GM18951 (cell line): ENCODE measurements around the gene CFAP68.

Source experiments
- POLR2A ChIP-seq: IDR thresholded peaks from 4 replicates; pipeline ENCODE4 v1.6.1; 2011; ENCODE audit warnings: mild to moderate bottlenecking; ENCODE audit not compliant: insufficient read length, insufficient read depth; ENCODE audit errors: extremely low read depth
- in situ Hi-C: fragments of 300-500 bp; cut with MboI; formaldehyde crosslinking; loops from one replicate; pipeline ENCODE4 v1.12.0; 2022; ENCODE audit warnings: low sequenced_read_pairs, mixed read lengths, inconsistent platforms; ENCODE audit not compliant: unreplicated experiment

Gene CFAP68

GRCh38 chr11:111878849-111879636 lies at the start of gene CFAP68, which contains the start of gene FDXACB1:
CFAP68 (plus strand) TSS chr11:111879541; CDS start chr11:111879561, 20 bp downstream.
FDXACB1 (minus strand) TSS chr11:111879165; CDS start chr11:111879132, 33 bp downstream.
- in situ Hi-C loops: no loop called here
- TF ChIP-seq POLR2A: peak; percentile 71

- in situ Hi-C loops: loop anchor here (10.0 kb wide), 1 partner anchor 49 kb away; no protein-coding TSS in a partner anchor
Measured at GRCh38 chr11:111833524-111833923, 45.8 kb upstream of the CFAP68 start.

GRCh38 chr11:111834432-111835163 lies 44.7 kb upstream of the CFAP68 start:
- TF ChIP-seq POLR2A: no peak
- in situ Hi-C loops: loop anchor here (10.0 kb wide), 1 partner anchor 50 kb away; no protein-coding TSS in a partner anchor

More at GRCh38 chr11:111833524-111833923, 45.8 kb upstream of the CFAP68 start:
- TF ChIP-seq POLR2A: no peak

GRCh38 chr11:111835665-111836064 lies 43.7 kb upstream of the CFAP68 start:
- no peak for TF ChIP-seq POLR2A
- in situ Hi-C loops: loop anchor here (10.0 kb wide), 1 partner anchor 51 kb away; no protein-coding TSS in a partner anchor

GRCh38 chr11:111836162-111836561 lies 43.2 kb upstream of the CFAP68 start:
- TF ChIP-seq POLR2A: no peak
- in situ Hi-C loops: loop anchor here (10.0 kb wide), 1 partner anchor 51 kb away; no protein-coding TSS in a partner anchor

GRCh38 chr11:111836721-111837120 lies 42.6 kb upstream of the CFAP68 start:
- TF ChIP-seq POLR2A: no peak
- in situ Hi-C loops: loop anchor here (10.0 kb wide), 1 partner anchor 52 kb away; no protein-coding TSS in a partner anchor

- in situ Hi-C loops: loop anchor here (10.0 kb wide), 1 partner anchor 53 kb away; no protein-coding TSS in a partner anchor
- TF ChIP-seq POLR2A: no peak
Measured at GRCh38 chr11:111837366-111837891, 41.9 kb upstream of the CFAP68 start.

GRCh38 chr11:111838054-111838453 lies 41.3 kb upstream of the CFAP68 start:
- TF ChIP-seq POLR2A: no peak
- in situ Hi-C loops: loop anchor here (10.0 kb wide), 1 partner anchor 53 kb away; no protein-coding TSS in a partner anchor

GRCh38 chr11:111840143-111840542 lies 39.2 kb upstream of the CFAP68 start:
- in situ Hi-C loops: loop anchor here (5.0 kb wide), 1 partner anchor 238 kb away; the partner anchor contains the start of gene SIK2
- TF ChIP-seq POLR2A: no peak

- in situ Hi-C loops: loop anchor here (5.0 kb wide), 1 partner anchor 239 kb away; the partner anchor contains the start of gene SIK2
Measured at GRCh38 chr11:111841370-111842053, 37.8 kb upstream of the CFAP68 start.

GRCh38 chr11:111843661-111844060 lies 35.7 kb upstream of the CFAP68 start:
- no peak for TF ChIP-seq POLR2A
- in situ Hi-C loops: loop anchor here (5.0 kb wide), 1 partner anchor 241 kb away; the partner anchor contains the start of gene SIK2

More at GRCh38 chr11:111841370-111842053, 37.8 kb upstream of the CFAP68 start:
- no peak for TF ChIP-seq POLR2A
